ENCODE data around the gene SSR3. TPM values are rescaled to one million over a fixed set of nuclear protein-coding genes. Genes with fewer than 3 reads are reported as not detected.
"Not testable (repeated sequence)": the region's sequence is repeated elsewhere in the genome, so short reads cannot be mapped to it uniquely, and the experiment has no call there.

The SSR3 gene
- total RNA-seq, 1 experiment from 2014 or later = 178 TPM

- CTCF ChIA-PET = no interaction called here
- no peaks in the 10 kb centered on the region for H4K20me1 ChIP-seq (ENCODE audit: low read length)
- no peak overlapping the region for H3K9ac ChIP-seq (ENCODE audit: low read length)
- no peak for TF ChIP-seq EZH2phosphoT487 (IDR thresholded peaks at IDR 0.05; ENCODE audit: borderline replicate concordance, low read length)
- TF ChIP-seq CTCF (conservative IDR thresholded peaks at IDR 0.05; ENCODE audit: low read depth, low read length) = no peak
- no peak for TF ChIP-seq EZH2 (IDR thresholded peaks at IDR 0.05; ENCODE audit: low read length, unreplicated experiment)
- no peaks in the 10 kb centered on the region for H3K36me3 ChIP-seq (ENCODE audit: low read depth, low read length)
- no TSS peak for BruUV-seq (replicated peaks)
- no peaks in the 10 kb centered on the region for H3F3A ChIP-seq (ENCODE audit: low read length, unreplicated experiment)
- H3K9me3 ChIP-seq (ENCODE audit: low read length) = no peaks in the 10 kb centered on the region
- no peaks in the 10 kb centered on the region for H3K4me1 ChIP-seq (ENCODE audit: insufficient read depth, low read length)
- POLR2A ChIA-PET (ENCODE audit: unreplicated experiment) = interaction anchor here (0.6 kb wide), 2 partner anchors 36 to 37 kb away, joined by 4 to 7 read pairs; no protein-coding TSS in a partner anchor
- H3K4me3 ChIP-seq (ENCODE audit: low read length) = no peak overlapping the region
- no peak for ATAC-seq
- H3K27me3 ChIP-seq (ENCODE audit: low read length) = no peaks in the 10 kb centered on the region
- no peak for DNase-seq
- no peak overlapping the region for H2AFZ ChIP-seq (ENCODE audit: low read length)
- no peak overlapping the region for H3K27ac ChIP-seq (ENCODE audit: low read length)
- no peaks in the 10 kb centered on the region for H3K79me2 ChIP-seq (ENCODE audit: low read length)
- intact Hi-C loops (cut with micrococcal nuclease) = no loop called here
- H3K4me2 ChIP-seq (ENCODE audit: low read length) = no peak overlapping the region
- H3K9me2 ChIP-seq (replicated peaks; ENCODE audit: low read length) = no peaks in the 10 kb centered on the region
Measured at GRCh38 chr3:156594219-156594683, 39.3 kb upstream of the SSR3 start.

- ChIA-PET POLR2A (ENCODE audit: unreplicated experiment) (interaction anchor here (0.6 kb wide), 2 partner anchors 36 to 37 kb away, joined by 4 to 7 read pairs; no protein-coding TSS in a partner anchor), CTCF (no interaction called here)
- Histone ChIP-seq H2AFZ (ENCODE audit: low read length) (no peak overlapping the region), H3K9ac (ENCODE audit: low read length) (no peak overlapping the region), H3K9me3 (ENCODE audit: low read length) (no peaks in the 10 kb centered on the region), H3K79me2 (ENCODE audit: low read length) (no peaks in the 10 kb centered on the region), H3F3A (ENCODE audit: low read length, unreplicated experiment) (no peaks in the 10 kb centered on the region), H3K4me2 (ENCODE audit: low read length) (no peak overlapping the region), H3K27me3 (ENCODE audit: low read length) (no peaks in the 10 kb centered on the region), H3K9me2 (replicated peaks; ENCODE audit: low read length) (no peaks in the 10 kb centered on the region), H3K27ac (ENCODE audit: low read length) (no peak overlapping the region), H3K36me3 (ENCODE audit: low read depth, low read length) (no peaks in the 10 kb centered on the region), H3K4me1 (ENCODE audit: insufficient read depth, low read length) (no peaks in the 10 kb centered on the region), H4K20me1 (ENCODE audit: low read length) (no peaks in the 10 kb centered on the region), H3K4me3 (ENCODE audit: low read length) (no peak overlapping the region)
- intact Hi-C loops (cut with micrococcal nuclease) = no loop called here
- no TSS peak for BruUV-seq (replicated peaks)
- TF ChIP-seq CTCF (conservative IDR thresholded peaks at IDR 0.05; ENCODE audit: low read depth, low read length) (no peak), EZH2 (IDR thresholded peaks at IDR 0.05; ENCODE audit: low read length, unreplicated experiment) (no peak), EZH2phosphoT487 (IDR thresholded peaks at IDR 0.05; ENCODE audit: borderline replicate concordance, low read length) (no peak)
- ATAC-seq (no peak), DNase-seq (no peak)
Measured at GRCh38 chr3:156593814-156594213, 38.9 kb upstream of the SSR3 start.

GRCh38 chr3:156589806-156590205, 34.9 kb upstream of the SSR3 start:
- not testable (repeated sequence) for H3K9me3 ChIP-seq (ENCODE audit: low read length)

More at GRCh38 chr3:156589806-156590205, 34.9 kb upstream of the SSR3 start:
- H3K27ac ChIP-seq (ENCODE audit: low read length); H3F3A ChIP-seq (ENCODE audit: low read length, unreplicated experiment); DNase-seq; H2AFZ ChIP-seq (ENCODE audit: low read length); H3K27me3 ChIP-seq (ENCODE audit: low read length); H3K9ac ChIP-seq (ENCODE audit: low read length); ATAC-seq; CTCF ChIA-PET; intact Hi-C loops (cut with micrococcal nuclease); H3K4me3 ChIP-seq (ENCODE audit: low read length); POLR2A ChIA-PET (ENCODE audit: unreplicated experiment); BruUV-seq (replicated peaks); H3K4me1 ChIP-seq (ENCODE audit: insufficient read depth, low read length); H3K9me2 ChIP-seq (replicated peaks; ENCODE audit: low read length); H3K4me2 ChIP-seq (ENCODE audit: low read length); H3K79me2 ChIP-seq (ENCODE audit: low read length); H4K20me1 ChIP-seq (ENCODE audit: low read length); H3K36me3 ChIP-seq (ENCODE audit: low read depth, low read length): not testable (repeated sequence)
